ENCODE results near the gene ZNF350.

ZNF350 gene

GRCh38 chr19:51986309-51987291 is at the start of gene ZNF350:
TSS of gene ZNF350 (minus strand) at chr19:51986840. CDS start at chr19:51974360, 12,480 bp downstream.
- TF ChIP-seq EZH2phosphoT487 (IDR thresholded peaks at IDR 0.05; ENCODE audit: low read depth): no peak
- no peak for TF ChIP-seq CTCF (IDR thresholded peaks at IDR 0.05; ENCODE audit: low read depth, low read length)

GRCh38 chr19:52034051-52034728 is 47.5 kb upstream of the ZNF350 start:
- TF ChIP-seq CTCF (IDR thresholded peaks at IDR 0.05; ENCODE audit: low read depth, low read length) (no peak), EZH2phosphoT487 (IDR thresholded peaks at IDR 0.05; ENCODE audit: low read depth) (no peak)
- Histone ChIP-seq H3K9me3 (ENCODE audit: insufficient read depth, low read length) (peaks cover 58% of the 10 kb centered on the region), H3K36me3 (replicated peaks; ENCODE audit: low read depth, low read length) (peaks cover 73% of the 10 kb centered on the region)

More at GRCh38 chr19:51986309-51987291, at the start of gene ZNF350:
- Histone ChIP-seq H3K27ac (ENCODE audit: low read length) (no peak within 1 kb of the TSS), H4K20me1 (ENCODE audit: insufficient read depth, low read length) (no peaks in the 10 kb centered on the region), H2AFZ (ENCODE audit: low read depth, low read length) (no peak within 1 kb of the TSS), H3K4me1 (ENCODE audit: low read length) (no peaks in the 10 kb centered on the region), H3K27me3 (ENCODE audit: low read depth, low read length) (no peaks in the 10 kb centered on the region), H3K9me3 (ENCODE audit: insufficient read depth, low read length) (peaks cover 31% of the 10 kb centered on the region), H3K79me2 (ENCODE audit: low read length) (no peaks in the 10 kb centered on the region), H3K9ac (ENCODE audit: low read length) (no peak within 1 kb of the TSS), H3K4me3 (ENCODE audit: low read length) (no peak within 1 kb of the TSS), H3K36me3 (replicated peaks; ENCODE audit: low read depth, low read length) (peaks cover 4% of the 10 kb centered on the region), H3K4me2 (ENCODE audit: low read length) (no peak within 1 kb of the TSS)

GRCh38 chr19:52028780-52029123 is 42.1 kb upstream of the ZNF350 start:
- TF ChIP-seq CTCF (IDR thresholded peaks at IDR 0.05; ENCODE audit: low read depth, low read length) (no peak), EZH2phosphoT487 (IDR thresholded peaks at IDR 0.05; ENCODE audit: low read depth) (no peak)
- H3K36me3 ChIP-seq (replicated peaks; ENCODE audit: low read depth, low read length): peaks cover 62% of the 10 kb centered on the region

More at GRCh38 chr19:52034051-52034728, 47.5 kb upstream of the ZNF350 start:
- no peak overlapping the region for H3K27ac ChIP-seq (ENCODE audit: low read length)
- H3K4me2 ChIP-seq (ENCODE audit: low read length): no peak overlapping the region
- H3K4me1 ChIP-seq (ENCODE audit: low read length): peaks cover 2% of the 10 kb centered on the region
- no peaks in the 10 kb centered on the region for H3K27me3 ChIP-seq (ENCODE audit: low read depth, low read length)
- H3K79me2 ChIP-seq (ENCODE audit: low read length): no peaks in the 10 kb centered on the region; the same call in 1 of the 2 replicates
- no peak overlapping the region for H2AFZ ChIP-seq (ENCODE audit: low read depth, low read length)
- H3K9ac ChIP-seq (ENCODE audit: low read length): no peak overlapping the region
- no peak overlapping the region for H3K4me3 ChIP-seq (ENCODE audit: low read length)
- H4K20me1 ChIP-seq (ENCODE audit: insufficient read depth, low read length): no peaks in the 10 kb centered on the region

More at GRCh38 chr19:52028780-52029123, 42.1 kb upstream of the ZNF350 start:
- H4K20me1 ChIP-seq (ENCODE audit: insufficient read depth, low read length): no peaks in the 10 kb centered on the region
- H3K9me3 ChIP-seq (ENCODE audit: insufficient read depth, low read length): peaks cover 38% of the 10 kb centered on the region
- peaks cover 11% of the 10 kb centered on the region for H3K4me1 ChIP-seq (ENCODE audit: low read length)
- peak overlapping the region; percentile 96 for H2AFZ ChIP-seq (ENCODE audit: low read depth, low read length)
- H3K4me2 ChIP-seq (ENCODE audit: low read length): peak overlapping the region; percentile 65
- H3K27ac ChIP-seq (ENCODE audit: low read length): peak overlapping the region; percentile 71
- H3K9ac ChIP-seq (ENCODE audit: low read length): peak overlapping the region; percentile 92
- H3K79me2 ChIP-seq (ENCODE audit: low read length): peaks cover 21% of the 10 kb centered on the region
- H3K4me3 ChIP-seq (ENCODE audit: low read length): peak overlapping the region; percentile 91
- no peaks in the 10 kb centered on the region for H3K27me3 ChIP-seq (ENCODE audit: low read depth, low read length)
